H1 (cell line): ENCODE results near the gene SHTN1. TPM values are rescaled to one million over a fixed set of nuclear protein-coding genes. Genes with fewer than 3 reads are reported as not detected.

Experiments
- CTCF ChIA-PET: fragments of 300-600 bp; sonication (Branson Sonifier 250); formaldehyde crosslinking; loops from one replicate; lab custom pipeline; 2021; ENCODE audit not compliant: partially characterized antibody; lab: Charles Lee
- POLR2A ChIA-PET: fragments of 300-600 bp; sonication (Branson Sonifier 250); formaldehyde crosslinking; loops from one replicate; lab custom pipeline; 2021; ENCODE audit warnings: inconsistent platforms; ENCODE audit not compliant: partially characterized antibody; lab: Charles Lee
- DNase-seq, 2 experiments: peaks; one replicate each; pipeline versions ENCODE4 v3.0.0 to v3.0.0-alpha.2; 2010 to 2022; ENCODE audit warnings: low spot score in 2 of 2, low read depth in 1 of 2, mixed read lengths in 1 of 2
- FAIRE-seq: peaks from 2 replicates; lab custom pipeline; 2011; peaks lifted over from hg19 to GRCh38; lab: Jason Lieb, UNC
- H2AFZ ChIP-seq: 2 replicates; pipeline ENCODE4 v1.8.1; 2012; ENCODE audit warnings: low read length, inconsistent platforms
- H2AK5ac ChIP-seq: 2 replicates; pipeline ENCODE4 v1.6.1; 2013; ENCODE audit warnings: low read depth, low read length
- H2BK120ac ChIP-seq: replicated peaks from 2 replicates; pipeline ENCODE3; 2013; ENCODE audit warnings: low read depth, low read length, inconsistent platforms
- H2BK12ac ChIP-seq: 2 replicates; pipeline ENCODE4 v1.6.1; 2013; ENCODE audit warnings: low read depth, low read length
- H2BK15ac ChIP-seq: 2 replicates; pipeline ENCODE4 v1.6.1; 2013; ENCODE audit warnings: low read length
- H2BK20ac ChIP-seq: 2 replicates; pipeline ENCODE4 v1.6.1; 2013; ENCODE audit warnings: low read length
- H2BK5ac ChIP-seq: 2 replicates; pipeline ENCODE4 v1.6.1; 2013; ENCODE audit warnings: low read depth, low read length
- H3K14ac ChIP-seq: 2 replicates; pipeline ENCODE4 v1.6.1; 2013; ENCODE audit warnings: inconsistent platforms; ENCODE audit not compliant: insufficient read length
- H3K18ac ChIP-seq: 2 replicates; pipeline ENCODE4 v1.6.1; 2013; ENCODE audit warnings: low read length; ENCODE audit errors: extremely low read depth
- H3K23ac ChIP-seq: 2 replicates; pipeline ENCODE4 v1.6.1; 2013; ENCODE audit warnings: inconsistent platforms; ENCODE audit not compliant: insufficient read length
- H3K23me2 ChIP-seq: 2 replicates; pipeline ENCODE4 v1.6.1; 2013; ENCODE audit warnings: low read depth, low read length
- H3K27ac ChIP-seq: 2 replicates; pipeline ENCODE4 v1.6.1; 2011; ENCODE audit warnings: low read depth, low read length, inconsistent platforms
- H3K27me3 ChIP-seq, 4 experiments: replicated peaks in 1 of 4; 1 replicate in 1 of 4; 2 replicates in 3 of 4; pipeline versions ENCODE4 v1.6.1 to v1.8.1; 2011 to 2013; ENCODE audit warnings: low read length in 3 of 4, mild to moderate bottlenecking in 3 of 4, inconsistent platforms in 2 of 4, mixed read lengths in 2 of 4, moderate library complexity in 1 of 4; ENCODE audit not compliant: control insufficient read depth in 3 of 4, insufficient read depth in 3 of 4; ENCODE audit errors: extremely low read depth in 1 of 4
- H3K36me3 ChIP-seq, 4 experiments: 2 replicates each; pipeline versions ENCODE4 v1.6.1 to v1.8.1; 2011 to 2013; ENCODE audit warnings: mild to moderate bottlenecking in 4 of 4, low read length in 3 of 4, moderate library complexity in 2 of 4, control low read depth in 1 of 4, inconsistent platforms in 1 of 4; ENCODE audit not compliant: insufficient read depth in 4 of 4, control insufficient read depth in 2 of 4
- H3K4ac ChIP-seq: replicated peaks from 2 replicates; pipeline ENCODE3; 2013; ENCODE audit warnings: low read length, low read depth, mixed read lengths, inconsistent platforms; ENCODE audit not compliant: insufficient read length
- H3K4me1 ChIP-seq, 4 experiments: replicated peaks in 1 of 4; 1 replicate in 1 of 4; 2 replicates in 3 of 4; pipeline versions ENCODE4 v1.6.1 to v1.8.1; 2011 to 2013; ENCODE audit warnings: low read length in 3 of 4, inconsistent platforms in 2 of 4, mixed read lengths in 1 of 4; ENCODE audit not compliant: insufficient read depth in 4 of 4, control insufficient read depth in 3 of 4
- H3K4me2 ChIP-seq, 2 experiments: 2 replicates each; pipeline versions ENCODE4 v1.6.1 to v1.8.1; 2011 to 2013; ENCODE audit warnings: low read depth in 2 of 2, low read length in 2 of 2, control low read depth in 1 of 2, inconsistent platforms in 1 of 2, mild to moderate bottlenecking in 1 of 2; ENCODE audit not compliant: insufficient read depth in 1 of 2
- H3K4me3 ChIP-seq, 4 experiments: fragments of 200-600, 300-600 bp in 1 of 4; sonication (generic), shearing (Covaris generic), sonication (Bioruptor Twin) in 1 of 4; 2 replicates each; pipeline versions ENCODE4 v1.5.1 to v1.8.1; 2011 to 2016; ENCODE audit warnings: low read length in 4 of 4, low read depth in 3 of 4, control low read depth in 2 of 4, inconsistent platforms in 2 of 4, mild to moderate bottlenecking in 2 of 4, mixed read lengths in 1 of 4, moderate library complexity in 1 of 4; ENCODE audit not compliant: insufficient read depth in 2 of 4; ENCODE audit errors: extremely low read depth in 1 of 4
- H3K56ac ChIP-seq: replicated peaks from 2 replicates; pipeline ENCODE3; 2013; ENCODE audit warnings: low read depth, mild to moderate bottlenecking, mixed read lengths, low read length, inconsistent platforms; ENCODE audit not compliant: insufficient read length
- H3K79me1 ChIP-seq: 2 replicates; pipeline ENCODE4 v1.6.1; 2013; ENCODE audit warnings: low read depth, low read length, control low read depth
- H3K79me2 ChIP-seq, 2 experiments: 2 replicates each; pipeline versions ENCODE4 v1.6.1 to v1.8.1; 2012 to 2013; ENCODE audit warnings: low read length in 2 of 2, mild to moderate bottlenecking in 2 of 2, inconsistent platforms in 1 of 2; ENCODE audit not compliant: insufficient read depth in 2 of 2, control insufficient read depth in 1 of 2
- H3K9ac ChIP-seq, 4 experiments: replicated peaks in 1 of 4; 1 replicate in 1 of 4; 2 replicates in 3 of 4; pipeline versions ENCODE4 v1.6.1 to v1.8.1; 2011 to 2013; ENCODE audit warnings: low read depth in 3 of 4, low read length in 3 of 4, control low read depth in 2 of 4, mild to moderate bottlenecking in 2 of 4, moderate library complexity in 2 of 4, inconsistent platforms in 1 of 4; ENCODE audit errors: extremely low read depth in 1 of 4
- H3K9me3 ChIP-seq, 2 experiments: 2 replicates each; pipeline versions ENCODE4 v1.6.1 to v1.8.1; 2012 to 2013; ENCODE audit warnings: mild to moderate bottlenecking in 2 of 2, moderate library complexity in 2 of 2, control low read depth in 1 of 2, inconsistent platforms in 1 of 2, low read depth in 1 of 2, low read length in 1 of 2, mixed read lengths in 1 of 2; ENCODE audit not compliant: insufficient read depth in 2 of 2
- H4K20me1 ChIP-seq, 2 experiments: replicated peaks in 1 of 2; 2 replicates each; pipeline versions ENCODE3 to v1.8.1; 2011 to 2013; ENCODE audit warnings: inconsistent platforms in 2 of 2, low read length in 2 of 2, mild to moderate bottlenecking in 1 of 2; ENCODE audit not compliant: insufficient read depth in 2 of 2, control insufficient read depth in 1 of 2
- H4K5ac ChIP-seq: 2 replicates; pipeline ENCODE4 v1.6.1; 2013; ENCODE audit warnings: low read length, low read depth, mixed read lengths, inconsistent platforms; ENCODE audit not compliant: insufficient read length
- H4K8ac ChIP-seq: 2 replicates; pipeline ENCODE4 v1.8.0; 2013; ENCODE audit warnings: mild to moderate bottlenecking, moderate library complexity, low read length, inconsistent platforms; ENCODE audit not compliant: insufficient read depth; ENCODE audit errors: extremely low read depth
- H4K91ac ChIP-seq: replicated peaks from 2 replicates; pipeline ENCODE3; 2013; ENCODE audit warnings: low read length, mixed read lengths, inconsistent platforms; ENCODE audit not compliant: insufficient read length
- CREB1 ChIP-seq: IDR thresholded peaks from 2 replicates; pipeline ENCODE4 v1.6.1; 2012; ENCODE audit warnings: inconsistent platforms
- NANOG ChIP-seq: IDR thresholded peaks from 2 replicates; pipeline ENCODE4 v1.6.1; 2011; ENCODE audit warnings: low read length, low read depth, mild to moderate bottlenecking, inconsistent platforms; ENCODE audit not compliant: insufficient read depth, poor library complexity, severe bottlenecking
- POLR2A ChIP-seq, 2 experiments: IDR thresholded peaks; 1 replicate in 1 of 2; 2 replicates in 1 of 2; pipeline ENCODE4 v1.6.1; 2011; ENCODE audit warnings: low read depth in 2 of 2, low read length in 2 of 2, mild to moderate bottlenecking in 2 of 2; ENCODE audit errors: control extremely low read depth in 1 of 2
- RAD21 ChIP-seq, 2 experiments: IDR thresholded peaks in 1 of 2; conservative IDR thresholded peaks in 1 of 2; 2 replicates each; pipeline ENCODE4 v1.6.1; 2011; ENCODE audit warnings: low read depth in 2 of 2, low read length in 2 of 2, improper control_type of control experiment in 1 of 2, inconsistent platforms in 1 of 2, mild to moderate bottlenecking in 1 of 2, moderate library complexity in 1 of 2
- SP4 ChIP-seq: IDR thresholded peaks from 2 replicates; pipeline ENCODE4 v1.6.1; 2012; ENCODE audit warnings: low read length, inconsistent platforms
- TBP ChIP-seq: IDR thresholded peaks from 2 replicates; pipeline ENCODE4 v1.6.1; 2011; ENCODE audit warnings: low read depth, low read length, improper control_type of control experiment
- TCF12 ChIP-seq: IDR thresholded peaks from 2 replicates; pipeline ENCODE4 v1.6.1; 2011; ENCODE audit warnings: low read depth, mild to moderate bottlenecking, low read length
- TEAD4 ChIP-seq: IDR thresholded peaks from 2 replicates; pipeline ENCODE4 v1.6.1; 2012; ENCODE audit warnings: low read depth, low read length, inconsistent platforms, mixed read lengths
- WGBS, 2 experiments: shearing (Covaris generic) in 1 of 2; methylation state at CpG; one replicate each; pipeline versions ENCODE4 v1.1.6 to v1.1.7; 2013 to 2015; ENCODE audit warnings: low lambda C conversion rate in 2 of 2, mixed read lengths in 2 of 2, inconsistent platforms in 1 of 2, low coverage in 1 of 2, missing lambda C conversion rate in 1 of 2; ENCODE audit not compliant: insufficient replicate concordance in 2 of 2, insufficient coverage in 1 of 2, insufficient read length in 1 of 2; ENCODE audit errors: extremely low coverage in 1 of 2, missing lambda C conversion rate in 1 of 2; 5-methylcytosine and 5-hydroxymethylcytosine counted together
- polyA plus RNA-seq, 7 experiments: library from polyadenylated mRNA; depleted of rRNA in 3 of 7; stranded (reverse) in 5 of 7; unstranded in 2 of 7; fragments of >200 nt in 5 of 7; fragments of 200-250 nt in 2 of 7; gene quantifications; 1 replicate in 5 of 7; 2 replicates in 1 of 7; 4 replicates in 1 of 7; pipeline versions ENCODE4 v1.2.1 to v1.2.3, GENCODE V29; 2011 to 2013; ENCODE audit warnings: missing spikeins in 2 of 7, mixed read lengths in 2 of 7
- total RNA-seq: library from RNA; stranded (reverse); fragmentation: NEBNext Ultra II Directional; extraction: Animal tissue kit (Norgen Biotek cat#: 25700); gene quantifications from 2 replicates; pipeline ENCODE4 v1.2.1, GENCODE V29; 2021
- TF ChIP-seq, protein P1 (sequence below), 3 experiments: IDR thresholded peaks; 1 replicate in 2 of 3; 2 replicates in 1 of 3; pipeline versions ENCODE4 v1.5.1 to v1.6.1; 2011; ENCODE audit warnings: low read length in 3 of 3, mild to moderate bottlenecking in 3 of 3, inconsistent platforms in 2 of 3, low read depth in 1 of 3, moderate library complexity in 1 of 3; ENCODE audit not compliant: insufficient read depth in 1 of 3; ENCODE audit errors: control extremely low read depth in 1 of 3
- TF ChIP-seq, protein P2 (sequence below): IDR thresholded peaks from 2 replicates; pipeline ENCODE4 v1.6.1; 2012; ENCODE audit warnings: inconsistent platforms

Gene SHTN1
- total and polyA plus RNA-seq, 2 of the 8 experiments (the other 6 are each of a cell fraction or from before 2014, with no cell fraction given), result 3.3 to 12.7 TPM

GRCh38 chr10:116836083-116836482, 168.9 kb downstream of the SHTN1 start:
- Histone ChIP-seq H3K79me2 (no peaks in the 10 kb centered on the region), H3K4me3 (peak overlapping the region in 1 of 4 experiments; percentile 37; a peak in 3 of 8 replicates), H2BK5ac (no peak overlapping the region), H3K9ac (no peak overlapping the region; a peak in 1 of 7 replicates), H3K27ac (peak overlapping the region; percentile 57; the same call in 1 of the 2 replicates), H4K8ac (no peak overlapping the region), H2BK20ac (no peak overlapping the region), H3K4me1 (peaks cover 29 to 50% (median 41%) of the 10 kb centered on the region in 4 experiments), H3K36me3 (no peaks in the 10 kb centered on the region; a peak in 1 of 8 replicates), H3K18ac (no peak overlapping the region; the same call in 1 of the 2 replicates), H2BK120ac (no peak overlapping the region), H2BK12ac (no peak overlapping the region), H3K79me1 (no peaks in the 10 kb centered on the region), H3K4ac (no peak overlapping the region), H3K27me3 (no peaks in the 10 kb centered on the region), H2BK15ac (no peak overlapping the region), H2AK5ac (no peak overlapping the region), H2AFZ (no peak overlapping the region), H4K91ac (no peak overlapping the region), H3K56ac (no peak overlapping the region), H3K4me2 (peak overlapping the region; percentile 48 to 57), H4K20me1 (no peaks in the 10 kb centered on the region), H3K14ac (no peak overlapping the region), H3K9me3 (no peaks in the 10 kb centered on the region), H4K5ac (no peak overlapping the region), H3K23me2 (no peaks in the 10 kb centered on the region), H3K23ac (no peak overlapping the region)
- CTCF ChIA-PET, result interaction anchor here (0.6 to 4.1 kb wide), 23 partner anchors 9 to 339 kb away, joined by 3 to 21 read pairs (median 5); partner anchors contain the start of gene ENO4
- peak; percentile 68 to 69 for DNase-seq
- WGBS, 2 experiments, result 10% methylated on average over 4 of the region's 4 CpGs; no CpG with 5 or more reads in 1 of the 2 experiments
- POLR2A ChIA-PET, result interaction anchor here (0.8 to 4.7 kb wide), 4 partner anchors 9 to 34 kb away, joined by 3 to 21 read pairs (median 8); partner anchors contain the start of gene ENO4
- peak; percentile 94 for FAIRE-seq
- TF ChIP-seq NANOG (peak; percentile 77), CREB1 (peak; percentile 42; the same call in 1 of the 2 replicates), SP4 (no peak), TEAD4 (peak; percentile 45; the same call in 1 of the 2 replicates), RAD21 (IDR thresholded peaks at IDR 0.05 in 1 of 2, conservative IDR thresholded peaks at IDR 0.05 in 1 of 2; ENCODE audit: low read depth in 2 of 2, low read length in 2 of 2) (peak; percentile 4 to 27; a peak in 1 of 4 replicates), TBP (peak; percentile 44; the same call in 1 of the 2 replicates), POLR2A (IDR thresholded peaks at IDR 0.05; ENCODE audit: control extremely low read depth in 1 of 2, low read depth in 2 of 2, low read length in 2 of 2) (0 out of 3 replicates have a peak, but pooled peaks of 1 of the 2 experiments have one; percentile 20), TCF12 (peak; percentile 87; the same call in 1 of the 2 replicates)
- TF ChIP-seq, protein P1, sequence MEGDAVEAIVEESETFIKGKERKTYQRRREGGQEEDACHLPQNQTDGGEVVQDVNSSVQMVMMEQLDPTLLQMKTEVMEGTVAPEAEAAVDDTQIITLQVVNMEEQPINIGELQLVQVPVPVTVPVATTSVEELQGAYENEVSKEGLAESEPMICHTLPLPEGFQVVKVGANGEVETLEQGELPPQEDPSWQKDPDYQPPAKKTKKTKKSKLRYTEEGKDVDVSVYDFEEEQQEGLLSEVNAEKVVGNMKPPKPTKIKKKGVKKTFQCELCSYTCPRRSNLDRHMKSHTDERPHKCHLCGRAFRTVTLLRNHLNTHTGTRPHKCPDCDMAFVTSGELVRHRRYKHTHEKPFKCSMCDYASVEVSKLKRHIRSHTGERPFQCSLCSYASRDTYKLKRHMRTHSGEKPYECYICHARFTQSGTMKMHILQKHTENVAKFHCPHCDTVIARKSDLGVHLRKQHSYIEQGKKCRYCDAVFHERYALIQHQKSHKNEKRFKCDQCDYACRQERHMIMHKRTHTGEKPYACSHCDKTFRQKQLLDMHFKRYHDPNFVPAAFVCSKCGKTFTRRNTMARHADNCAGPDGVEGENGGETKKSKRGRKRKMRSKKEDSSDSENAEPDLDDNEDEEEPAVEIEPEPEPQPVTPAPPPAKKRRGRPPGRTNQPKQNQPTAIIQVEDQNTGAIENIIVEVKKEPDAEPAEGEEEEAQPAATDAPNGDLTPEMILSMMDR (IDR thresholded peaks at IDR 0.05; ENCODE audit: control extremely low read depth in 1 of 3, insufficient read depth in 1 of 3, low read depth in 1 of 3, low read length in 3 of 3), result no peak
- TF ChIP-seq, protein P2, sequence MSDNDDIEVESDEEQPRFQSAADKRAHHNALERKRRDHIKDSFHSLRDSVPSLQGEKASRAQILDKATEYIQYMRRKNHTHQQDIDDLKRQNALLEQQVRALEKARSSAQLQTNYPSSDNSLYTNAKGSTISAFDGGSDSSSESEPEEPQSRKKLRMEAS, result peak; percentile 79
